Astrocyte (in vitro differentiated cells and primary cell): Measurements from ENCODE around the gene SLC9A6. TPM values are rescaled to one million over a fixed set of nuclear protein-coding genes. Genes with fewer than 3 reads are reported as not detected.

ENCODE experiments used
- DNase-seq: peaks from one replicate; pipeline ENCODE4 v3.0.0-alpha.2; 2010; ENCODE audit warnings: low read depth
- FAIRE-seq: peaks from 2 replicates; lab custom pipeline; 2011; peaks lifted over from hg19 to GRCh38; lab: Jason Lieb, UNC
- H2AFZ ChIP-seq: 2 replicates; pipeline ENCODE4 v1.6.0; 2012; ENCODE audit warnings: low read depth, low read length, inconsistent platforms
- H3K27ac ChIP-seq: 2 replicates; pipeline ENCODE4 v1.5.1; 2011; ENCODE audit warnings: low read depth, low read length, inconsistent platforms
- H3K27me3 ChIP-seq: 2 replicates; pipeline ENCODE4 v1.6.0; 2011; ENCODE audit warnings: low read length, inconsistent platforms; ENCODE audit not compliant: insufficient read depth
- H3K36me3 ChIP-seq: 2 replicates; pipeline ENCODE4 v1.5.1; 2011; ENCODE audit warnings: low read length, inconsistent platforms; ENCODE audit not compliant: insufficient read depth
- H3K4me1 ChIP-seq: 2 replicates; pipeline ENCODE4 v1.5.1; 2011; ENCODE audit warnings: low read length, inconsistent platforms; ENCODE audit not compliant: insufficient read depth
- H3K4me2 ChIP-seq: 2 replicates; pipeline ENCODE4 v1.6.0; 2012; ENCODE audit warnings: low read length, inconsistent platforms
- H3K4me3 ChIP-seq: 2 replicates; pipeline ENCODE4 v1.5.1; 2011; ENCODE audit warnings: low read depth, mild to moderate bottlenecking, low read length, inconsistent platforms; ENCODE audit not compliant: insufficient read depth
- H3K79me2 ChIP-seq: 2 replicates; pipeline ENCODE4 v1.6.0; 2012; ENCODE audit warnings: mild to moderate bottlenecking, low read length, inconsistent platforms; ENCODE audit not compliant: insufficient read depth
- H3K9ac ChIP-seq: 2 replicates; pipeline ENCODE4 v1.6.0; 2012; ENCODE audit warnings: mild to moderate bottlenecking, low read length, inconsistent platforms
- H3K9me3 ChIP-seq: 2 replicates; pipeline ENCODE4 v1.5.1; 2012; ENCODE audit warnings: low read depth, mild to moderate bottlenecking, low read length, inconsistent platforms; ENCODE audit not compliant: insufficient read depth
- H4K20me1 ChIP-seq: 2 replicates; pipeline ENCODE4 v1.6.0; 2012; ENCODE audit warnings: low read length, inconsistent platforms; ENCODE audit not compliant: insufficient read depth
- H3K27ac Mint-ChIP-seq: one replicate; pipeline ENCODE4 v1.8.0; 2021; ENCODE audit warnings: mild to moderate bottlenecking, mixed read lengths; ENCODE audit not compliant: unreplicated experiment
- H3K27me3 Mint-ChIP-seq: one replicate; pipeline ENCODE4 v1.8.0; 2021; ENCODE audit warnings: low read depth, mixed read lengths; ENCODE audit not compliant: unreplicated experiment
- H3K36me3 Mint-ChIP-seq: one replicate; pipeline ENCODE4 v1.8.0; 2021; ENCODE audit warnings: low read depth, mixed read lengths; ENCODE audit not compliant: unreplicated experiment
- H3K4me1 Mint-ChIP-seq: one replicate; pipeline ENCODE4 v1.8.0; 2021; ENCODE audit warnings: low read depth, mixed read lengths; ENCODE audit not compliant: unreplicated experiment
- H3K4me3 Mint-ChIP-seq: one replicate; pipeline ENCODE4 v1.8.0; 2021; ENCODE audit warnings: mild to moderate bottlenecking, moderate library complexity, mixed read lengths; ENCODE audit not compliant: unreplicated experiment
- H3K9me3 Mint-ChIP-seq: one replicate; pipeline ENCODE4 v1.8.0; 2021; ENCODE audit warnings: mild to moderate bottlenecking, mixed read lengths; ENCODE audit not compliant: unreplicated experiment
- EZH2 ChIP-seq: IDR thresholded peaks from 2 replicates; pipeline ENCODE4 v1.6.1; 2012; ENCODE audit warnings: mild to moderate bottlenecking, low read length, inconsistent platforms; ENCODE audit not compliant: insufficient read depth
- total RNA-seq: library from RNA; stranded (reverse); gene quantifications from 2 replicates; pipeline ENCODE4 v1.2.1, GENCODE V29; 2021
- TF ChIP-seq, protein P1 (sequence below): IDR thresholded peaks from 2 replicates; pipeline ENCODE4 v1.5.1; 2011; ENCODE audit warnings: low read depth, mild to moderate bottlenecking, inconsistent platforms, low read length, moderate library complexity; ENCODE audit not compliant: insufficient read depth

SLC9A6 gene
- total RNA-seq, 1 donor from 2014 or later, result 12.8 TPM

DNA sequence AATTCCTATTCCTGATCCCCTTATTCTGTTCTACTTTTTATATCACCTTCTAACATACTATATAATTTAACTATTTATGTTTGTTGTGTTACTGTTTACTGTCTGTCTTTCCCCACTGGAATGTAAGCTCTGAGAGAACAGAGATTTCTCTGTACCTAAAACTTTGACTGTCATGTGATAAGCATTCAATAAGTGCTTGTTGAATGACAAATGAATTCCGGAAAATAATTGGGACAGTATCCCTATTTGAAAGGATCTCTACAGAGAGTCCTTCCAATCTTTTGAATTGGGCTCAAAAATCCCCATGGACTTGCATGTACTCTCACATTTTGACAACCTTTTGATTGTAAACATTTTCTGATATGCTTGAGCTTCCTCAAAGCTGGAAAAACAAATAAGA, 9.8 kb upstream of the SLC9A6 start:
- H3K4me3 Mint-ChIP-seq, result no peak overlapping the region
- H3K9ac ChIP-seq, result no peak overlapping the region
- no peak overlapping the region for H3K4me3 ChIP-seq
- no peaks in the 10 kb centered on the region for H3K36me3 ChIP-seq
- H3K27ac Mint-ChIP-seq, result no peak overlapping the region
- no peaks in the 10 kb centered on the region for H3K27me3 Mint-ChIP-seq
- H3K4me1 Mint-ChIP-seq, result peaks cover 7% of the 10 kb centered on the region
- no peaks in the 10 kb centered on the region for H3K27me3 ChIP-seq
- H3K9me3 ChIP-seq, result no peaks in the 10 kb centered on the region
- TF ChIP-seq, protein P1, sequence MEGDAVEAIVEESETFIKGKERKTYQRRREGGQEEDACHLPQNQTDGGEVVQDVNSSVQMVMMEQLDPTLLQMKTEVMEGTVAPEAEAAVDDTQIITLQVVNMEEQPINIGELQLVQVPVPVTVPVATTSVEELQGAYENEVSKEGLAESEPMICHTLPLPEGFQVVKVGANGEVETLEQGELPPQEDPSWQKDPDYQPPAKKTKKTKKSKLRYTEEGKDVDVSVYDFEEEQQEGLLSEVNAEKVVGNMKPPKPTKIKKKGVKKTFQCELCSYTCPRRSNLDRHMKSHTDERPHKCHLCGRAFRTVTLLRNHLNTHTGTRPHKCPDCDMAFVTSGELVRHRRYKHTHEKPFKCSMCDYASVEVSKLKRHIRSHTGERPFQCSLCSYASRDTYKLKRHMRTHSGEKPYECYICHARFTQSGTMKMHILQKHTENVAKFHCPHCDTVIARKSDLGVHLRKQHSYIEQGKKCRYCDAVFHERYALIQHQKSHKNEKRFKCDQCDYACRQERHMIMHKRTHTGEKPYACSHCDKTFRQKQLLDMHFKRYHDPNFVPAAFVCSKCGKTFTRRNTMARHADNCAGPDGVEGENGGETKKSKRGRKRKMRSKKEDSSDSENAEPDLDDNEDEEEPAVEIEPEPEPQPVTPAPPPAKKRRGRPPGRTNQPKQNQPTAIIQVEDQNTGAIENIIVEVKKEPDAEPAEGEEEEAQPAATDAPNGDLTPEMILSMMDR, result no peak
- no peak for TF ChIP-seq EZH2
- FAIRE-seq (no peak), DNase-seq (no peak)
- H3K4me2 ChIP-seq, result no peak overlapping the region
- H4K20me1 ChIP-seq, result peaks cover 13% of the 10 kb centered on the region
- no peaks in the 10 kb centered on the region for H3K36me3 Mint-ChIP-seq
- H2AFZ ChIP-seq, result no peak overlapping the region
- H3K27ac ChIP-seq, result no peak overlapping the region
- H3K79me2 ChIP-seq, result peaks cover 24% of the 10 kb centered on the region
- no peaks in the 10 kb centered on the region for H3K4me1 ChIP-seq
- H3K9me3 Mint-ChIP-seq, result no peaks in the 10 kb centered on the region

DNA sequence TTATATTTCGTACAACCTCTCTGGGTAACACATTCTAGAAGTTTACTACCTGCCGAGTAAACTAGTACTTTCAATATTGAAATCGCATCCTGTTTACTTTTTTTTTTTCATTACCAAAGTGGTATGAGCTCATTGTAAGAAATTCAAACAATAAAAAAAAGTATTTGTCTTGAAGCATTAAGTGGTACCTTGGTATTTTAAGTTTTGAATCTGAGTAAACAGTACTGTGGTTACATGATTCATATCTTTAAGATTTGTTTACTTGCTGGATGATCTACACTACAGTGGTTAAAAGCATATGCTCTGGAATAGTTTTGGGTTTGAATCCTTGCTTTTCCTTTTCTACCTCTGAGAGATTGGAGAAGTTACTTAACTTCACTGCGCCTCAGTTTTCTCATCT, 7.6 kb upstream of the SLC9A6 start:
- Mint-ChIP-seq H3K27ac (no peak overlapping the region), H3K27me3 (no peaks in the 10 kb centered on the region)
- FAIRE-seq, result no peak

DNA sequence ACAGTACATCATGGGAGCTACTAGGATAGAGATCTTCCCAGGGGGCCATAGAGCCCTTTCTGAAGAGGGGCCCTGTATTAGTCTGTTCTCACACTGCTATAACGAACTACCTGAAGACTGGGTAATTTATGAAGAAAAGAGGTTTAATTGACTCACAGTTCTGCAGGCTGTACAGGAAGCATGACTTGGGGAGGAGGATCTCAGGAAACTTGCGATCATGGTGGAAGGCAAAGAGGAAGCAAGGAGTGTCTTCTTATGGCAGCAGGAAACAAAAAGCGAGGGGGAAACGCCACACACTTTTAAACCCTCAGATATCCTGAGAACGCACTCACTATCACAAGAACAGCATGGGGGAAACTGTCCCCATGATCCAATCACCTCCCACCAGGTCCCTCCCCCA, 4.2 kb upstream of the SLC9A6 start:
- TF ChIP-seq, protein P1, result no peak
- TF ChIP-seq EZH2, result no peak
- Mint-ChIP-seq H3K4me1 (peaks cover 15% of the 10 kb centered on the region), H3K36me3 (no peaks in the 10 kb centered on the region), H3K27ac (no peak overlapping the region), H3K27me3 (no peaks in the 10 kb centered on the region), H3K4me3 (no peak overlapping the region), H3K9me3 (no peaks in the 10 kb centered on the region)
- Histone ChIP-seq H3K27me3 (no peaks in the 10 kb centered on the region), H2AFZ (no peak overlapping the region), H3K36me3 (no peaks in the 10 kb centered on the region), H3K9me3 (no peaks in the 10 kb centered on the region), H4K20me1 (no peaks in the 10 kb centered on the region), H3K79me2 (peaks cover 3% of the 10 kb centered on the region), H3K4me2 (no peak overlapping the region), H3K4me3 (no peak overlapping the region), H3K27ac (no peak overlapping the region), H3K4me1 (no peaks in the 10 kb centered on the region), H3K9ac (no peak overlapping the region)
- FAIRE-seq (no peak), DNase-seq (no peak)

More for the DNA sequence above, 7.6 kb upstream of the SLC9A6 start:
- Mint-ChIP-seq H3K4me1 (peaks cover 3% of the 10 kb centered on the region), H3K4me3 (no peak overlapping the region), H3K9me3 (no peaks in the 10 kb centered on the region), H3K36me3 (no peaks in the 10 kb centered on the region)
- H3K4me3 ChIP-seq, result no peak overlapping the region
- TF ChIP-seq, protein P1, result no peak
- no peak for TF ChIP-seq EZH2
- no peaks in the 10 kb centered on the region for H3K27me3 ChIP-seq
- no peak overlapping the region for H2AFZ ChIP-seq
- no peak overlapping the region for H3K4me2 ChIP-seq
- H3K27ac ChIP-seq, result no peak overlapping the region
- H3K9ac ChIP-seq, result no peak overlapping the region
- H3K36me3 ChIP-seq, result no peaks in the 10 kb centered on the region
- DNase-seq, result peak; percentile 37
- peaks cover 5% of the 10 kb centered on the region for H4K20me1 ChIP-seq
- no peaks in the 10 kb centered on the region for H3K4me1 ChIP-seq
- H3K79me2 ChIP-seq, result peaks cover 9% of the 10 kb centered on the region
- no peaks in the 10 kb centered on the region for H3K9me3 ChIP-seq
